ENCODE measurements around the gene F2RL1. TPM values are rescaled to one million over a fixed set of nuclear protein-coding genes. Genes with fewer than 3 reads are reported as not detected.

F2RL1 gene
- total RNA-seq, 6 donors from 2014 or later: 2.1 to 9.7 (median 8.1) TPM

GRCh38 chr5:76874088-76874581, 55.3 kb downstream of the F2RL1 start:
- WGBS, 2 donors: 48 to 56% methylated on average over 3 of the region's 3 CpGs
- DNase-seq (no peak), ATAC-seq (ENCODE audit: low FRiP score in 2 of 2) (no peak)
- no peak for TF ChIP-seq CTCF (IDR thresholded peaks at IDR 0.05)
- TF ChIP-seq EP300 (IDR thresholded peaks at IDR 0.05): no peak
- no peak for TF ChIP-seq POLR2A (IDR thresholded peaks at IDR 0.05)
- TF ChIP-seq POLR2AphosphoS5 (IDR thresholded peaks at IDR 0.05): no peak
- no peaks in the 10 kb centered on the region for H3K27me3 ChIP-seq
- no peak overlapping the region for H3K27ac ChIP-seq
- H3K4me1 ChIP-seq: no peaks in the 10 kb centered on the region
- H3K36me3 ChIP-seq: no peaks in the 10 kb centered on the region
- H3K4me3 ChIP-seq: no peak overlapping the region
- no peaks in the 10 kb centered on the region for H3K9me3 ChIP-seq

Small RNA genes within 50 kb of the gene (small RNA-seq; reads per million reads assigned to genes)
- 0 reads per million in 4 donors for gene RN7SL208P

Other genes with a start within 250 kb of the F2RL1 start
- gene F2RL2, start 195.6 kb upstream of the F2RL1 start, total RNA-seq: under 1 TPM in 3 of 6 donors, not detected in 3; 0.34 to 0.46 (median 0.43) TPM
- gene F2R, start 102.9 kb upstream of the F2RL1 start, total RNA-seq: 10 to 100 TPM; 11.5 to 34.2 (median 20.1) TPM
- gene S100Z, start 31.0 kb downstream of the F2RL1 start, total RNA-seq: 1 to 10 TPM in 2 of 6 donors, under 1 TPM in 2, not detected in 2; 0.37 to 2.1 (median 0.82) TPM
- gene CRHBP, start 134.0 kb downstream of the F2RL1 start, total RNA-seq: under 1 TPM in 3 of 6 donors, not detected in 3; 0.30 to 0.81 (median 0.63) TPM
- gene AGGF1, start 211.4 kb downstream of the F2RL1 start, total RNA-seq: 10 to 100 TPM; 20.4 to 51.3 (median 26.3) TPM